Endothelial cell of umbilical vein (primary cell): ENCODE data around the gene USP31. TPM values are rescaled to one million over a fixed set of nuclear protein-coding genes. Genes with fewer than 3 reads are reported as not detected.

Experiments
- BruUV-seq: library from RNA; stranded (reverse); fragments of 400-500 nt; replicated peaks from 2 replicates; lab custom pipeline; 2021; lab: Mats Ljungman, UMichigan
- CTCF ChIA-PET: fragments of 300-600, 350-600 bp; sonication (Branson Sonifier 250); formaldehyde crosslinking; loops from one replicate; lab custom pipeline; 2021; ENCODE audit warnings: antibody characterized with exemption, inconsistent platforms; lab: Charles Lee
- POLR2A ChIA-PET: fragments of 300-600, 350-600 bp; sonication (Branson Sonifier 250); formaldehyde crosslinking; loops from one replicate; lab custom pipeline; 2021; ENCODE audit warnings: antibody characterized with exemption, inconsistent platforms; lab: Charles Lee
- DNase-seq: peaks from one replicate; pipeline ENCODE4 v3.0.0-alpha.2; 2011; ENCODE audit warnings: low read depth, low spot score
- FAIRE-seq: peaks from 2 replicates; lab custom pipeline; 2011; peaks lifted over from hg19 to GRCh38; lab: Jason Lieb, UNC
- H2AFZ ChIP-seq: 2 replicates; pipeline ENCODE4 v1.6.0; 2012; ENCODE audit warnings: low read depth, low read length, control low read depth, inconsistent platforms
- H3K27ac ChIP-seq: 2 replicates; pipeline ENCODE4 v1.5.1; 2011; ENCODE audit warnings: low read depth, mild to moderate bottlenecking, control low read depth, low read length, moderate library complexity; ENCODE audit not compliant: insufficient read depth
- H3K27me3 ChIP-seq, 2 experiments: 2 replicates each; pipeline versions ENCODE4 v1.6.0 to v1.6.1; 2011; ENCODE audit warnings: low read length in 2 of 2, mixed read lengths in 1 of 2; ENCODE audit not compliant: control insufficient read depth in 2 of 2, insufficient read depth in 2 of 2
- H3K36me3 ChIP-seq, 2 experiments: 2 replicates in 1 of 2; 3 replicates in 1 of 2; pipeline ENCODE4 v1.5.1; 2011; ENCODE audit warnings: low read length in 2 of 2, mild to moderate bottlenecking in 1 of 2, moderate library complexity in 1 of 2; ENCODE audit not compliant: control insufficient read depth in 2 of 2, insufficient read depth in 2 of 2; ENCODE audit errors: extremely low read depth in 1 of 2
- H3K4me1 ChIP-seq: 3 replicates; pipeline ENCODE4 v1.5.1; 2011; ENCODE audit warnings: mild to moderate bottlenecking, low read length; ENCODE audit not compliant: control insufficient read depth, insufficient read depth; ENCODE audit errors: extremely low read depth
- H3K4me2 ChIP-seq: 2 replicates; pipeline ENCODE4 v1.6.1; 2011; ENCODE audit warnings: low read length, control low read depth, mixed read lengths; ENCODE audit not compliant: insufficient read depth
- H3K4me3 ChIP-seq, 3 experiments: fragments of 200-600 bp in 1 of 3; sonication (generic), shearing (Covaris generic) in 1 of 3; replicated peaks in 1 of 3; 2 replicates each; pipeline ENCODE4 v1.5.1; 2011 to 2016; ENCODE audit warnings: control low read depth in 3 of 3, low read length in 3 of 3, mild to moderate bottlenecking in 2 of 3, inconsistent platforms in 1 of 3, low read depth in 1 of 3, moderate library complexity in 1 of 3; ENCODE audit not compliant: insufficient read depth in 1 of 3
- H3K79me2 ChIP-seq: 2 replicates; pipeline ENCODE4 v1.6.0; 2012; ENCODE audit warnings: low read length, inconsistent platforms; ENCODE audit not compliant: control insufficient read depth, insufficient read depth
- H3K9ac ChIP-seq: replicated peaks from 2 replicates; pipeline ENCODE3; 2011; ENCODE audit warnings: low read length, control low read depth; ENCODE audit not compliant: insufficient read depth; ENCODE audit errors: extremely low read depth
- H3K9me1 ChIP-seq: replicated peaks from 3 replicates; pipeline ENCODE4 v1.6.0; 2011; ENCODE audit warnings: mild to moderate bottlenecking, low read length; ENCODE audit not compliant: control insufficient read depth, insufficient read depth; ENCODE audit errors: extremely low read depth
- H3K9me3 ChIP-seq: replicated peaks from 2 replicates; pipeline ENCODE4 v1.5.1; 2012; ENCODE audit warnings: low read length, inconsistent platforms; ENCODE audit not compliant: control insufficient read depth, insufficient read depth
- H4K20me1 ChIP-seq: replicated peaks from 2 replicates; pipeline ENCODE3; 2011; ENCODE audit warnings: mild to moderate bottlenecking, low read length; ENCODE audit not compliant: control insufficient read depth, insufficient read depth; ENCODE audit errors: extremely low read depth
- FOS ChIP-seq: IDR thresholded peaks from 2 replicates; pipeline ENCODE4 v1.6.1; 2011; ENCODE audit warnings: mild to moderate bottlenecking, low read length, moderate library complexity, borderline replicate concordance; ENCODE audit not compliant: insufficient read depth
- GATA2 ChIP-seq: IDR thresholded peaks from 2 replicates; pipeline ENCODE4 v1.7.0; 2011; ENCODE audit warnings: low read depth, mild to moderate bottlenecking, moderate library complexity, mixed read lengths, low read length; ENCODE audit not compliant: insufficient read length, insufficient read depth
- MAX ChIP-seq: IDR thresholded peaks from 2 replicates; pipeline ENCODE4 v1.6.1; 2011; ENCODE audit not compliant: insufficient read depth, insufficient read length
- POLR2AphosphoS5 ChIP-seq: IDR thresholded peaks from 2 replicates; pipeline ENCODE4 v1.6.1; 2012; ENCODE audit warnings: low read depth, mild to moderate bottlenecking, control low read depth, low read length, moderate library complexity; ENCODE audit not compliant: insufficient read depth
- dilution Hi-C: fragments of 300-500 bp; cut with MboI; formaldehyde crosslinking; loops from one replicate; pipeline ENCODE4 v1.15.0; 2019; ENCODE audit warnings: low sequenced_read_pairs; ENCODE audit not compliant: extremely low pct_ligation_motif_present
- intact Hi-C: fragments of 100-400 bp; cut with micrococcal nuclease; formaldehyde crosslinking; loops from one replicate; pipeline ENCODE4 v1.10.0; 2022
- polyA plus RNA-seq, 4 experiments: library from polyadenylated mRNA; depleted of rRNA in 3 of 4; stranded (reverse) in 3 of 4; unstranded in 1 of 4; fragments of >200 nt; gene quantifications; 2 replicates each; pipeline versions ENCODE4 v1.2.1 to v1.2.3, GENCODE V29; 2011 to 2012; ENCODE audit warnings: missing spikeins in 1 of 4
- total RNA-seq: library from RNA; stranded (reverse); gene quantifications from 2 replicates; pipeline ENCODE4 v1.2.3, GENCODE V29; 2021
- TF ChIP-seq, protein P1 (sequence below), 2 donors: IDR thresholded peaks; 1 replicate in 1 of 2; 2 replicates in 1 of 2; pipeline ENCODE4 v1.5.1; 2011; ENCODE audit warnings: low read length in 2 of 2, mild to moderate bottlenecking in 2 of 2, moderate library complexity in 2 of 2, control low read depth in 1 of 2, inconsistent platforms in 1 of 2, low read depth in 1 of 2; ENCODE audit not compliant: insufficient read depth in 1 of 2; ENCODE audit errors: extremely low read depth in 1 of 2

USP31 gene
- total and polyA plus RNA-seq, 2 donors (not counting 3 experiments of a cell fraction or from before 2014, with no cell fraction given), result 14.5 to 42.4 TPM

DNA sequence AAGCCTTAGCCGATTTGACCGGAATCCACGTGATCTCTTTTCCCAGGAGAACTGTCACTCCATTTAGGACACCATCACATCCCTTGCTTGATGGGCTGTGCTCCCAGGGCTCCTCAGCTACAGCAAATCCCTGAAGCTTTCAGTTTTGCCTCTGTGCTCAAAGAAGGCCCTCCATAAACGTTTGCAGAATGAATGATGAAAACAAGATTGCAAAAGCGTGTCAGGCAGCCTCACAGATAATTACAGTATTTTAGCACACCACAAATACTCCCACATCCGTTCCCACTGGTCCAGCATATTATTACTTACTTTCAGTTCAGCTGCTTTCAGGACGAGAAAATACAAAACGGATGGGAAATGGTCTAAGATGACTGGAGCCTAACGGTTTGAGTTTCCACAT, 84.6 kb downstream of the USP31 start:
- no TSS peak for BruUV-seq
- H3K27me3 ChIP-seq, result no peaks in the 10 kb centered on the region
- no peaks in the 10 kb centered on the region for H3K9me3 ChIP-seq
- no peaks in the 10 kb centered on the region for H4K20me1 ChIP-seq
- DNase-seq (no peak), FAIRE-seq (no peak)
- no peaks in the 10 kb centered on the region for H3K79me2 ChIP-seq
- TF ChIP-seq FOS (no peak), MAX (no peak), POLR2AphosphoS5 (no peak), GATA2 (no peak)
- TF ChIP-seq, protein P1, sequence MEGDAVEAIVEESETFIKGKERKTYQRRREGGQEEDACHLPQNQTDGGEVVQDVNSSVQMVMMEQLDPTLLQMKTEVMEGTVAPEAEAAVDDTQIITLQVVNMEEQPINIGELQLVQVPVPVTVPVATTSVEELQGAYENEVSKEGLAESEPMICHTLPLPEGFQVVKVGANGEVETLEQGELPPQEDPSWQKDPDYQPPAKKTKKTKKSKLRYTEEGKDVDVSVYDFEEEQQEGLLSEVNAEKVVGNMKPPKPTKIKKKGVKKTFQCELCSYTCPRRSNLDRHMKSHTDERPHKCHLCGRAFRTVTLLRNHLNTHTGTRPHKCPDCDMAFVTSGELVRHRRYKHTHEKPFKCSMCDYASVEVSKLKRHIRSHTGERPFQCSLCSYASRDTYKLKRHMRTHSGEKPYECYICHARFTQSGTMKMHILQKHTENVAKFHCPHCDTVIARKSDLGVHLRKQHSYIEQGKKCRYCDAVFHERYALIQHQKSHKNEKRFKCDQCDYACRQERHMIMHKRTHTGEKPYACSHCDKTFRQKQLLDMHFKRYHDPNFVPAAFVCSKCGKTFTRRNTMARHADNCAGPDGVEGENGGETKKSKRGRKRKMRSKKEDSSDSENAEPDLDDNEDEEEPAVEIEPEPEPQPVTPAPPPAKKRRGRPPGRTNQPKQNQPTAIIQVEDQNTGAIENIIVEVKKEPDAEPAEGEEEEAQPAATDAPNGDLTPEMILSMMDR (IDR thresholded peaks at IDR 0.05; ENCODE audit: extremely low read depth in 1 of 2, insufficient read depth in 1 of 2, low read depth in 1 of 2, low read length in 2 of 2), result no peak
- no peak overlapping the region for H3K4me3 ChIP-seq
- no peaks in the 10 kb centered on the region for H3K9me1 ChIP-seq
- H3K36me3 ChIP-seq, result peaks cover 12 to 27% of the 10 kb centered on the region in 2 experiments
- intact Hi-C loops (loop anchor here (10.0 kb wide), 1 partner anchor 1440 kb away; no protein-coding TSS in a partner anchor), dilution Hi-C loops (no loop called here)
- CTCF ChIA-PET, result interaction anchor here (1.6 kb wide), 1 partner anchor 70 kb away, joined by 3 read pairs; no protein-coding TSS in a partner anchor
- no peak overlapping the region for H2AFZ ChIP-seq
- H3K4me2 ChIP-seq, result no peak overlapping the region
- no peak overlapping the region for H3K27ac ChIP-seq
- H3K4me1 ChIP-seq, result no peaks in the 10 kb centered on the region
- H3K9ac ChIP-seq, result no peak overlapping the region
- POLR2A ChIA-PET, result interaction anchor here (0.5 kb wide), 1 partner anchor 315 kb away, joined by 3 read pairs; no protein-coding TSS in a partner anchor
